IPS-15b (cell line): ENCODE results near the gene DMTF1.
"Not testable (repeated sequence)": the region's sequence is repeated elsewhere in the genome, so short reads cannot be mapped to it uniquely, and the experiment has no call there.

ENCODE experiments used
- H3K27me3 ChIP-seq: one replicate; pipeline ENCODE4 v1.6.1; 2013; ENCODE audit warnings: low read length; ENCODE audit not compliant: control insufficient read depth, insufficient read depth
- H3K36me3 ChIP-seq: one replicate; pipeline ENCODE4 v1.6.1; 2013; ENCODE audit warnings: low read length; ENCODE audit not compliant: control insufficient read depth, insufficient read depth
- H3K4me1 ChIP-seq: one replicate; pipeline ENCODE4 v1.6.1; 2013; ENCODE audit warnings: mild to moderate bottlenecking, low read length; ENCODE audit not compliant: control insufficient read depth, insufficient read depth
- H3K4me3 ChIP-seq: one replicate; pipeline ENCODE4 v1.5.1; 2013; ENCODE audit warnings: low read depth, low read length
- H3K9ac ChIP-seq: one replicate; pipeline ENCODE4 v1.6.1; 2013; ENCODE audit warnings: low read depth, mild to moderate bottlenecking, low read length
- H3K9me3 ChIP-seq: one replicate; pipeline ENCODE4 v1.6.1; 2013; ENCODE audit warnings: mild to moderate bottlenecking, low read length; ENCODE audit not compliant: control insufficient read depth, insufficient read depth

The DMTF1 gene, protein sequence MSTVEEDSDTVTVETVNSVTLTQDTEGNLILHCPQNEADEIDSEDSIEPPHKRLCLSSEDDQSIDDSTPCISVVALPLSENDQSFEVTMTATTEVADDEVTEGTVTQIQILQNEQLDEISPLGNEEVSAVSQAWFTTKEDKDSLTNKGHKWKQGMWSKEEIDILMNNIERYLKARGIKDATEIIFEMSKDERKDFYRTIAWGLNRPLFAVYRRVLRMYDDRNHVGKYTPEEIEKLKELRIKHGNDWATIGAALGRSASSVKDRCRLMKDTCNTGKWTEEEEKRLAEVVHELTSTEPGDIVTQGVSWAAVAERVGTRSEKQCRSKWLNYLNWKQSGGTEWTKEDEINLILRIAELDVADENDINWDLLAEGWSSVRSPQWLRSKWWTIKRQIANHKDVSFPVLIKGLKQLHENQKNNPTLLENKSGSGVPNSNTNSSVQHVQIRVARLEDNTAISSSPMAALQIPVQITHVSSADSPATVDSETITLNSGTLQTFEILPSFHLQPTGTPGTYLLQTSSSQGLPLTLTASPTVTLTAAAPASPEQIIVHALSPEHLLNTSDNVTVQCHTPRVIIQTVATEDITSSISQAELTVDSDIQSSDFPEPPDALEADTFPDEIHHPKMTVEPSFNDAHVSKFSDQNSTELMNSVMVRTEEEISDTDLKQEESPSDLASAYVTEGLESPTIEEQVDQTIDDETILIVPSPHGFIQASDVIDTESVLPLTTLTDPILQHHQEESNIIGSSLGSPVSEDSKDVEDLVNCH

DNA sequence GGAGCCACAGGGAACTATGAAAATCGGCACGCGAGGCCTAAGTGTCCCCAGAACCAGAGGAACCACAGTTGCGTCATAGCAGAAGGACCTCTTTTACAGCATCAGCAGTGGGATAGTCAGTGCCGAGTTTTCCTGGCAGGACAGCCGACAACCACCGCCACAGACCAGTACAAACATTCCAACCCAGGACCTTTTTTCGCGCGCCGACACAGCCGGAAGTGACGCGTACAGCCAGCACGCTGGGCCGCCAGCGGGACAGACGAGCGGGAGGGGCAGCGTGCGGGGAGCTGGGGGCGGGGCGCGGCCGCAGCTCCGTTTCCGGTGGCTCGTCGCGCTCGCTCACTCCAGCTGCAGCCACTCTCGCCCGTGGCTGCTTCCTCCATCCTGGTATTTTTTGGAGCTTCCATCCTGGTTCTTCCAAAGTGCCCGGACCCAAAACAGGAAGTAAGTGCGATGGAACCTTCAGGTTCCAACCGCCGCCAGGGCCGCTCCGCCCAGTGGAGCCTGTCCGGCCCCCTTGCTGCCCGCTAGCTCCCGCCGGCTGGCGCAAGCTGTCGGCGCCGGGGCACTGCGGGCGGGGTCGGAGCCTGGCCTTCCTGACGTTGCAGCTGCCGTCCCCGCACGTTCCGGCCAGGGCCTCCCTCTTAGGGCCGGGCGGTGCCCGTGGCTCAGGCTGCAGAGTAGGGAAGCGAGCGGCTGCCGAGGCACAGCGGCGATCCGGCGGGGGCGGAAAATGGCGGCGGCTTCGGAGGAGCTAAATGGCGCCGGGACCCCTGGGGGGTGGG is at the start of gene DMTF1:
Gene DMTF1, plus strand, starts transcription at position 342 of the 785 bp plus-strand sequence. CDS start 12,489 bp downstream, outside the sequence.
- Histone ChIP-seq H3K27me3 (no peaks in the 10 kb centered on the region), H3K36me3 (no peaks in the 10 kb centered on the region), H3K9ac (peak within 1 kb of the TSS; percentile 95), H3K9me3 (no peaks in the 10 kb centered on the region), H3K4me1 (peaks cover 2% of the 10 kb centered on the region), H3K4me3 (peak within 1 kb of the TSS; percentile 97)

DNA sequence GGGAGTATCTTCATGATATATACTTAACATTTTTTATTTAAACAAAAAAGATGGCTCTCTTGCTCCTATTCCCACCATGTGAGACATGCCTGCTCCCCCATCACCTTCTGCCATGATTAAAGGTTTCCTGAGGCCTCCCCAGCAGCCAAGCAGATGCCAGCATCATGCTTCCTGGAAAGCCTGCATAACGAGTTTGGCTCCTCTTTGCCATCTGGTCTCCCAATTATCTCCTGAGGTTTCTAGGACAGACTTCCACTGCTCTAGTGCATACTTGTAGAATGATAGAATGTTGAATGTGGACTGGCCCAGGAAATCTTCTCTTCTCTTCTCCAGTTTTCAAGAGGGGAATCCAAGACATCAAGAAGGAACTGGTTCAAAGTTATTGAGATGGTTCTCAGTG is 46.9 kb upstream of the DMTF1 start:
- H3K4me3 ChIP-seq: no peak overlapping the region
- H3K36me3 ChIP-seq: no peaks in the 10 kb centered on the region
- H3K9me3 ChIP-seq: no peaks in the 10 kb centered on the region
- no peaks in the 10 kb centered on the region for H3K4me1 ChIP-seq
- H3K9ac ChIP-seq: no peak overlapping the region
- no peaks in the 10 kb centered on the region for H3K27me3 ChIP-seq

DNA sequence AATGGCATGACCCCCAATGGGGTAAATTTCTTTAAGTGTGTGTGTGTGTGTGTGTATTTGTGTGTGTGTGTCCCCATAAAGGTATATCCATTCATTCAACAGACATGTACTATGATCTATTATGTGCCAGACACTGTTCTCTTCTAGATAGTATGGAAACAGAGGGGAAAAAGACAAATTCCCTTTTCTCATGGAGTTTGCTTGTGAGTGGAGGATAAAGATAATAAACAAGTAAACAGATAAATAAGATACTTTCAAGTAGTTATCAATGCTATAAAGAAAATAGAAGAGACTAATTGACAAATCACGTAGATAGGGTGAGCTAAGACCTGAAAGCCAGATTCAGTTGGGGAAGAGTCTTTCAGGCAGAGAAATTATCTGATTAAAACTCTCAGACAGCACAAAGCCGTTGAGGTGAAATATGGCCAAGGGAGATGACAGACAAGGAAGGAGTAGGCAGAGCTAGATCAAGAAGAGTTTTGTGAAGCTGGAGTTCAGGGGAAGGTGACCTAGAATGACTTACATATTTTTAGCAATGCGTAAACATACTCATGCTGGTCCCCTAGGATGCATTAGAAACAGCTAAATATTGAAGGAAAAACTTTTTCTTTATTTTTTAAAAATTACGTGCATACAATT is 45.2 kb upstream of the DMTF1 start:
- Histone ChIP-seq H3K4me1 (no peaks in the 10 kb centered on the region), H3K36me3 (no peaks in the 10 kb centered on the region), H3K9ac (no peak overlapping the region), H3K27me3 (no peaks in the 10 kb centered on the region), H3K9me3 (no peaks in the 10 kb centered on the region), H3K4me3 (no peak overlapping the region)

DNA sequence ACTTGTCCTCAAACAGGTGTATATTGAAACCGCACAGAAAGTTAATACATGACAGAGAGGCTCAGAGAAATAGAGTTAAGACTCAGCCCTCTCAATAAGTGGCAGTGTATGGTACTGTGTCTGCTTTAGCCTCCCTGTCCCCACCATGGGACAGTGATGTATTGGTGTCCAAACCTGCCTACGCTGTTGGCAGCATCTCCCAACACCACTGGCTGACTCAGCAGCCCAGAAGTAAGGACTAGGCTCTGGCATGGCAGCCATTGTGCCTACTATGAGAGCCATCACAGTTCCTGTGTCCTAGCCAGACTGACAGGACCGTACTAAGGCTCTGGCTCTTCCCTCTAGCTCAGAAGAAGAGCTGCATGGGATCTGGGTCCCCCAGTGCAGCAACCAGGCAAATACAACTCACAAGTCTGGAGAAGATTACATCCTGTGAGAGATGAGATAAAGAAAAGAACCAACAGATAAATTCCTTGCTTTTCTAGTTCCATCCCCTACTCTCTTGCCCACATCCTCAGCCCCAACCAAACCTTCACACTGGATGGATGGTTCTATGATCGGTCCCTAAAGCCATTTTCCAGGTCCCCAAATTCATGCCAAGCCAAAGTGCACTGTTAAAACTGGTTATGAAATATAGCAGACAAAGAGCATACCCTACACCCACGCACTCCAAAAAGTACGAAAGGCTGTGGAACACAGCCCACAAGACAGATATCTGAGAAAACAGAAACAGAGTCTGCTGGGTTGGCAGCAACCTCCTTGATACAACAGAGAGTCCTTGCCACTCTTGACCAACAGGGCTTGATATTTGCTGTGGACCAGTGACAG is 44.1 kb upstream of the DMTF1 start:
- no peak overlapping the region for H3K4me3 ChIP-seq
- no peaks in the 10 kb centered on the region for H3K27me3 ChIP-seq
- H3K9ac ChIP-seq: no peak overlapping the region
- H3K4me1 ChIP-seq: no peaks in the 10 kb centered on the region
- H3K36me3 ChIP-seq: no peaks in the 10 kb centered on the region
- H3K9me3 ChIP-seq: no peaks in the 10 kb centered on the region

DNA sequence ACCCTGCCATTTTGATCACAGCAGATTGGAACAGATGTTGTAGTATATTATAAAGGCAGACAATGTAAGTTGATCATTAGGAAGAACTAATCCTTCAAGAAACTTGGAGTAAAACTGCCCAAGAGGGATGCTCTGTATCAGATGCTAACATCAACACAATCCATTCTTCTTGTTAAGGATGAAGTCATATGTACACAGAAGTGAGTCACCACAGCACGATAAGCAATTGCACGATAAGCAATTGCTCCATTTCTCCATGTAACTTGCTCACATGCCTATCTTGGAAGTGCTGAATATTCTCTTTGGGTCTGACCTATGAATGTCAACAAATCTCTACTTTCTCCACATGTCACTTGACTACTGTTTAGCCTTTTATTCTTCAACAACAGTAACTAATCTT is 41.5 kb upstream of the DMTF1 start:
- Histone ChIP-seq H3K4me1 (no peaks in the 10 kb centered on the region), H3K9ac (no peak overlapping the region), H3K4me3 (no peak overlapping the region), H3K27me3 (no peaks in the 10 kb centered on the region), H3K36me3 (no peaks in the 10 kb centered on the region), H3K9me3 (no peaks in the 10 kb centered on the region)

DNA sequence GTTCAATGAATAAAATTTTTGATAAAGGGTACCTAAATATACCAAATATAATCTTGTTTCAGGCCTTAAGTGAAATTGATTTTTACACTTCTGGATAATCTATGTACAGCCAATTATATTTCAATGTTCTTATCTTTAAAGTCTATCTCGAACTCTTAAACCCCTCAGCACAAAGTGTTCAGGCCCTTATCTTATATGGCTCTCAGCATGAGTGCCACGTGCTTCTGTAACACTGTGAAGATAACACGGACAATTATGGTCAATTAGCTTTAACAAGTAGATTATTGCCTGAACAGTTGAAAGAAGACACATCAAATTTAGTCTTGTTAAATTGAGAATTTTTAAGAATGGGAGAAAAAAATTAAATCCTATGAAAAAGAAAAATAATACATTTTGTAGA is 40.4 kb upstream of the DMTF1 start:
- Histone ChIP-seq H3K4me3 (no peak overlapping the region), H3K9me3 (no peaks in the 10 kb centered on the region), H3K9ac (no peak overlapping the region), H3K4me1 (no peaks in the 10 kb centered on the region), H3K36me3 (no peaks in the 10 kb centered on the region), H3K27me3 (no peaks in the 10 kb centered on the region)

DNA sequence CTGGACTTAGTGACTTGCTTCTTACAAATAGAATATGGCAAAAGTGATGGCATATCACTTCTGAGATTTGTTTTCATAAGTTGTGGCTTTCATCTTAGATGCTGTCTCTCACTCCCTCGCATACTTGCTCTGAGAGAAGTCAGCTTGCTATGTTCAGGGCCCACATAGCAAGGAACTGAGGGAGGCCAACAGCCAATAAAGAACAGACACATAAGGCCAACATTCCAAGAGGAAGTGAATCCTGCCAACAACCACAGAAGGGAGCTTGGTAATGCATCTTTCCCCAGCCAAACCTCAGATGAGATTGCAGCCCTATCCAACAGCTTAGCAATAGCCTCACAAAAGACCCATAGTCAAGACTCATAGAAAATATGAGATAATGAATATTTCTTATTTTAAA is 39.2 kb upstream of the DMTF1 start:
- no peaks in the 10 kb centered on the region for H3K4me1 ChIP-seq
- H3K9ac ChIP-seq: no peak overlapping the region
- no peaks in the 10 kb centered on the region for H3K27me3 ChIP-seq
- no peaks in the 10 kb centered on the region for H3K9me3 ChIP-seq
- no peak overlapping the region for H3K4me3 ChIP-seq
- H3K36me3 ChIP-seq: no peaks in the 10 kb centered on the region

DNA sequence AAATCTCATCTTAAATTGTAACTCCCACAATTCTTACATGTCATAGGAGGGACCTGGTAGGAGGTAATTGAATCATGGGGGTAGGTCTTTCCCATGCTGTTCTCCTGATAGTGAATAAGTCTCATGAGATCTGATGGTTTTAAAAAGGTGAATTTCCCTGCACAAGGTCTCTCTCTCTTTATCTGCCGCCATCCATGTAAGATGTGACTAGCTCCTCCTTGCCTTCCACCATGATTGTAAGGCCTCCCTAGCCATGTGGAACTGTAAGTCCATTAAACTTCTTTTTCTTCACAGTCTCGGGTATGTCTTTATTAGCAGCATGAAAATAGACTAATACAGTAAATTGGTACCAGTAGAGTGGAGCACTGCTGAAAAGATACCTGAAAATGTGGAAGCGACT is 38.3 kb upstream of the DMTF1 start:
- H3K27me3 ChIP-seq, H3K4me1 ChIP-seq, H3K4me3 ChIP-seq, H3K9me3 ChIP-seq, H3K36me3 ChIP-seq, H3K9ac ChIP-seq: not testable (repeated sequence)

DNA sequence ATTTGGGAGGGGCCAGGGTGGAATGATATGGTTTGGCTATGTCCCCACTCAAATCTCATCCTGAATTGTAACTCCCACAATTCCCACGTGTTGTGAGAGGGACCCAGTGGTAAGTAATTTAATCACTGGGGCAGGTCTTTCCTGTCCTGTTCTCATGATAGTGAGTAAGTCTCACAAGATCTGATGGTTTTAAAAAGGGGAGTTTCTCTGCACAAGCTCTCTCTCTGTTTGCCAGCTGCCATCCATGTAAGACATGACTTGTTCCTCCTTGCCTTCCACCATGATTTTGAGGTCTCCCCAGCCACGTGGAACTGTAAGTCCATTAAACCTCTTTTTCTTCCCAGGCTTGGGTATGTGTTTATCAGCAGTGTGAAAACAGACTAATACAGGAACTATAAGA is 36.5 kb upstream of the DMTF1 start:
- not testable (repeated sequence) for H3K36me3 ChIP-seq, H3K4me1 ChIP-seq, H3K27me3 ChIP-seq, H3K9ac ChIP-seq, H3K4me3 ChIP-seq, H3K9me3 ChIP-seq

DNA sequence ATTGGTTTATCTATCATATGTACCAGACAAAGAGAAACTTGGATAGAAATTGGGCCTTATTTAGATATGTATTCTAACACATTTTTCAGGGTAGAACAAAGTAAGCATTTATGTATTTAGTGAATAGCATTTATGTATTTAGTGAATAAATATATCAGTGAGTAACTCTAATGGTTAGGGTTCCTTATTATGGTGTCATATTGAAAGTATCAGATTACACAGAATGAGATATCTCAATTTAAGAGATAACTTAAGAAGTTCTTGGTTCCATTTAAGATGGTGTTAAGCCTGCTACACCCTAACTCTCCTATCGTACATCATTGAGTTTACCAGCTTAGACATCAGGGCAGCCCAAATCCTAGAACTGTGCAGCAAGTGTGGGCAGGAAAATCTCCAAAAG is 35.9 kb upstream of the DMTF1 start:
- no peaks in the 10 kb centered on the region for H3K36me3 ChIP-seq
- no peaks in the 10 kb centered on the region for H3K27me3 ChIP-seq
- no peak overlapping the region for H3K9ac ChIP-seq
- no peaks in the 10 kb centered on the region for H3K4me1 ChIP-seq
- H3K4me3 ChIP-seq: no peak overlapping the region
- no peaks in the 10 kb centered on the region for H3K9me3 ChIP-seq

DNA sequence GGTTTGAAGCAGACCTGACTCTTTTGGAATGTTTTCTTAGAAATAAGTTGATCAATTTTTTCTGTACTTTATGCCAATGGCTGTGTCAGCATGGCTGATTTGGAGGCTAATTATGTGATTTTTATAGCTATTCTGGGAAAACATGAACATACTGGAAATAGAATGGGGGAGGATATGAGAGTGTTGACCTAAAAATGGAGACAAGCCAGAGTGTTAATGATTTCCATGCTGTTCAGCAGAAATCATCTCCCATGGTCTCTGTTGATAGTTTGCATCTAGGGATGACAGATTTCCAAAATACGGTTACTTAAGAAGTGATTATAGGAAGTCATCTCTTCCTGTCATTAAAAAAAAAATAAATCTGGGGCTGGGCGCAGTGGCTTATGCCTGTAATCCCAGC is 32.7 kb upstream of the DMTF1 start:
- H3K36me3 ChIP-seq: no peaks in the 10 kb centered on the region
- no peak overlapping the region for H3K4me3 ChIP-seq
- no peaks in the 10 kb centered on the region for H3K4me1 ChIP-seq
- H3K9me3 ChIP-seq: no peaks in the 10 kb centered on the region
- no peak overlapping the region for H3K9ac ChIP-seq
- no peaks in the 10 kb centered on the region for H3K27me3 ChIP-seq
